Coronary artery (tissue), 2 donors: ENCODE measurements around the gene GTPBP6.
"Not testable (repeated sequence)": the region's sequence is repeated elsewhere in the genome, so short reads cannot be mapped to it uniquely, and the experiment has no call there.

Experiments used
- DNase-seq: peaks from one replicate; pipeline ENCODE4 v3.0.0-alpha.2; 2017; ENCODE audit warnings: low spot score
- H3K27ac ChIP-seq, 2 donors: fragments of 200-600 bp; sonication (generic); one replicate each; pipeline ENCODE4 v1.5.1; 2016 to 2019
- H3K4me3 ChIP-seq: fragments of 200-600 bp; sonication (generic); 2 replicates; pipeline ENCODE4 v1.5.1; 2016; ENCODE audit warnings: mild to moderate bottlenecking, moderate library complexity
- TF ChIP-seq, protein P1 (sequence below): fragments of 200-600 bp; sonication (generic); IDR thresholded peaks from one replicate; pipeline ENCODE4 v1.5.1; 2019; ENCODE audit warnings: antibody characterized with exemption

Gene GTPBP6

GRCh38 chrX:355329-356050, 36.9 kb upstream of the GTPBP6 start:
- Histone ChIP-seq H3K27ac (no peak overlapping the region), H3K4me3 (no peak overlapping the region)
- TF ChIP-seq, protein P1, sequence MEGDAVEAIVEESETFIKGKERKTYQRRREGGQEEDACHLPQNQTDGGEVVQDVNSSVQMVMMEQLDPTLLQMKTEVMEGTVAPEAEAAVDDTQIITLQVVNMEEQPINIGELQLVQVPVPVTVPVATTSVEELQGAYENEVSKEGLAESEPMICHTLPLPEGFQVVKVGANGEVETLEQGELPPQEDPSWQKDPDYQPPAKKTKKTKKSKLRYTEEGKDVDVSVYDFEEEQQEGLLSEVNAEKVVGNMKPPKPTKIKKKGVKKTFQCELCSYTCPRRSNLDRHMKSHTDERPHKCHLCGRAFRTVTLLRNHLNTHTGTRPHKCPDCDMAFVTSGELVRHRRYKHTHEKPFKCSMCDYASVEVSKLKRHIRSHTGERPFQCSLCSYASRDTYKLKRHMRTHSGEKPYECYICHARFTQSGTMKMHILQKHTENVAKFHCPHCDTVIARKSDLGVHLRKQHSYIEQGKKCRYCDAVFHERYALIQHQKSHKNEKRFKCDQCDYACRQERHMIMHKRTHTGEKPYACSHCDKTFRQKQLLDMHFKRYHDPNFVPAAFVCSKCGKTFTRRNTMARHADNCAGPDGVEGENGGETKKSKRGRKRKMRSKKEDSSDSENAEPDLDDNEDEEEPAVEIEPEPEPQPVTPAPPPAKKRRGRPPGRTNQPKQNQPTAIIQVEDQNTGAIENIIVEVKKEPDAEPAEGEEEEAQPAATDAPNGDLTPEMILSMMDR, result no peak
- DNase-seq, result no peak

DNA sequence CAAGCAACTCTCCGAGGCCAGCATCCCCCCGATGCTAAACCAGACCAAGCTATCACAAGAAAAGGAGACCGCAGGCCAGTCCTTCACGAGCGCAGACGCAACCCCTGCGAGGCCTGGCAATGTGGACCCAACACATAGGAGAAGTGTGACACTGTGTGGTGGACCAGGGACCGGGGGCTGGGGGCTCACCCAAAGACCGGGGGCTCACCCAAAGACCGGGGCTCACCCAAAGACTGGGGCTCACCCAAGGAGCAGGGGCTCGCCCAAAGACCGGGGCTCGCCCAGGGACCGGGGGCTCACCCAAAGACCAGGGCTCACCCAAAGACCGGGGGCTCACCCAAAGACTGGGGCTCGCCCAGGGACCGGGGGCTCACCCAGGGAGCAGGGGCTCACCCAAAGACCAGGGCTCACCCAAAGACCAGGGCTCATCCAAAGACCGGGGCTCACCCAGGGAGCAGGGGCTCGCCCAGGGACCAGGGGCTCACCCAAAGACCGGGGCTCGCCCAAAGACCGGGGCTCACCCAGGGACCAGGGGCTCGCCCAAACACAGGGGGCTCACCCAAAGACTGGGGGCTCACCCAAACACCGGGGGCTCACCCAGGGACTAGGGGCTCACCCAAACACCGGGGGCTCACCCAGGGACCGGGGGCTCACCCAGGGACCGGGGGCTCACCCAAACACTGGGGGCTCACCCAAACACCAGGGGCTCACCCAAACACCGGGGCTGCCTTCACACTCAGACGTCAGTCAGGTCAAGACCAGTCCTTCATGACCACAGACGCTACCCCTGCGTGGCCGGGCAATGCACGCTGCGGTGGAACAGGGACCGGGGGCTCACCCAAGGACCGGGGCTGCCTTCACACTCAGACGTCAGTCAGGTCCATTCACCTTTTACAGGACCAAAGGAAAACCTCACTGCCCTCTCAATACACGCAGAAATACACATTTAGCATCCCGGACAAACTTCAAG, 35.3 kb upstream of the GTPBP6 start:
- DNase-seq, result no peak
- TF ChIP-seq, protein P1, result no peak
- Histone ChIP-seq H3K27ac (no peak overlapping the region), H3K4me3 (no peak overlapping the region)

DNA sequence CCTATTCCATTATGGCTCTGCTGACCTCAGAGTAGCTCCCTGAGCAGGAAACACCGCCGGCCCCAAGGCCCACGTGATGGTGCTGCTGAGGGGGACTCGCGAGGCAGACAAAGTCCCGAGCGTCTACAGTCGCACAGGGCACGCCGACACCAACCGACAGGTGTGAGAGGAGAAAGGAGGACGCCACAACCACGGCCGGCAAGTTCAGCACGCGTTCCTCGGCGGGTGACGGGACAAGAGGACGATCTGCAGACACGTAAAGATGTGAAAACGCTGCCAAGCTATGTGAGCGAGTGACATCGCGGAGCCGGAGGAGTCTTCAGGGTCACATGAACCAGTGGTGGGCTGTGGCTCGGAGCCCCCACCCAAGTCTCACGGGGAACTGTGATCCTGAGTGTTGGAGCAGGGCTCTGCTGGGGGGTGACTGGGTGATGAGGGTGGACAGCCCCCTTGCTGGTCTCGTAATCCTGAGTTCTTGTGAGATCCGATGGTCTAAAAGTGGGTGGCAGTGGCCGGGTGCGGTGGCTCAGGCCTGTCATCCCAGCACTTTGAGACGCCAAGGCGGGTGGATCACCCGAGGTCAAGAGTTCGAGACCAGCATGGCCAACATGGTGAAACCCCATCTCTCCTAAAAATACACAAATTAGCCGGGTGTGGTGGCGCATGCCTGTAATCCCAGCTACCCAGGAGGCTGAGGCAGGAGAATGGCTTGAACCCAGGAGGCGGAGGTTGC, 34.2 kb upstream of the GTPBP6 start:
- H3K4me3 ChIP-seq, result no peak overlapping the region
- TF ChIP-seq, protein P1, result no peak
- no peak overlapping the region for H3K27ac ChIP-seq
- no peak for DNase-seq

- DNase-seq, result no peak
- TF ChIP-seq, protein P1, result no peak
- Histone ChIP-seq H3K27ac (no peak overlapping the region), H3K4me3 (no peak overlapping the region)
Observed at GRCh38 chrX:352181-352580, 33.6 kb upstream of the GTPBP6 start.

- no peak for DNase-seq
- Histone ChIP-seq H3K4me3 (no peak overlapping the region), H3K27ac (no peak overlapping the region)
- TF ChIP-seq, protein P1, result no peak
Observed at GRCh38 chrX:351736-352135, 33.1 kb upstream of the GTPBP6 start.

- not testable (repeated sequence) for DNase-seq, H3K27ac ChIP-seq, H3K4me3 ChIP-seq
Observed at GRCh38 chrX:351324-351641, 32.7 kb upstream of the GTPBP6 start.

- DNase-seq, result no peak
- no peak overlapping the region for H3K27ac ChIP-seq
- no peak overlapping the region for H3K4me3 ChIP-seq
Observed at GRCh38 chrX:350534-351323, 32.1 kb upstream of the GTPBP6 start.

More at GRCh38 chrX:350534-351323, 32.1 kb upstream of the GTPBP6 start:
- TF ChIP-seq, protein P1, result no peak
